Activated effector memory CD4-positive, alpha-beta T cell treated with anti-CD3 and anti-CD28 coated beads, Interleukin-2, amount 50 U/mL, for 16 hours (primary cell): Measurements from ENCODE around the gene MAGOHB.
"Not testable (repeated sequence)": the region's sequence is repeated elsewhere in the genome, so short reads cannot be mapped to it uniquely, and the experiment has no call there.

Experiments used
- DNase-seq: peaks from one replicate; pipeline ENCODE4 v3.0.0-alpha.2; 2020

The MAGOHB gene

DNA sequence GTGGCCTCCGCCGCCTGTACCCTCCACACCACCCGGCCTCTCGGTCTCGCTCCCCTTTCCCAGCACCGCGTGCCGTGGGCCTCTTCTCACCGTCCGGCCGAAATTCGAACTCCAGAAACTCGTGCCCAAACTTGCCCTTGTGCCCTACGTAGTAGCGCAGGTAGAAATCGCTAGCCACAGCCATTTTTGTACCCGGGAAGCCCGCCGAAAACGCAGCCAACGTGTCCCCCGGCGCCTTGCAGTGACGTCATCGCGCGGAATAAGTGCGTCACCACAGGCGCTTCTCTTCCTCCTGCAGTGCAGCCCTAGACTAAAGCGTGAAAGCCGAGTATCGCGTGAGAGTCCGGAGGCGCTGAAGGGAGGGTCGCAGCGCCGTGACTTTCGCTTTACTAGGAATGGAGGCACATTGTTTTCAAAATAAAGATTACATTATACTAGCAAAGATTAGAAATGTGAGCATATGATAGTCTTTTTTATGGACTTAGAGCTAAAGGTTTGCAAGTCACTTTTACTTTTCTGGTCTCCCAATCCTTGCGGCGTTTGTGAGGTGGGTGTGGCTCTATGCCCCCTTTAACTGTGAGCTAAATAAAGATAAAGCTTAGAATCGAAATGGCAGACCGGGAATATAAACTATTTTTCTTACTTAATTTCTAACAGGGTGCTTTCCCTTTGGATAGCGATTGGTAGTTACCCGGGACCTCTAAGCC, at the start of gene MAGOHB:
Gene MAGOHB, minus strand, starts transcription at position 261 of the 707 bp plus-strand sequence. Its CDS starts 77 bp downstream, at position 184.
- DNase-seq = peak; percentile 99

DNA sequence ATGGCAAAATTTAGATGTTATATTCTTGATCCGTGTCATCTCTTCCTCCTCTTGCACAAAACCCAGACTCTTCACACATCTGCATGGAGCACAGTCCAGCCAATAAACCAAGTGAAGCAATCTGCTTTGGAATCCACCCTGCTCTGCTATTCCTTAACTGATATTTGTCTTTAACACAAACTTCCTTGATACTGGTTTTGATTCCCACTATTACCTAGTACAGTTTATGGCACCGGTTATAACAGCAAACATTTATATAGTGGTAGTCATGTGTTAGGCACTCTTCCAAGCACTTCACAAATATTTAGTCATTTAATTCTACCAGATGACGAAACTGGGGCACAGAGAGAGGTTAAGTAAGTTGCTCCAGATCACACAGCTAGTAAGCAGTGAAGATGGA, 47.9 kb upstream of the MAGOHB start:
- no peak for DNase-seq

DNA sequence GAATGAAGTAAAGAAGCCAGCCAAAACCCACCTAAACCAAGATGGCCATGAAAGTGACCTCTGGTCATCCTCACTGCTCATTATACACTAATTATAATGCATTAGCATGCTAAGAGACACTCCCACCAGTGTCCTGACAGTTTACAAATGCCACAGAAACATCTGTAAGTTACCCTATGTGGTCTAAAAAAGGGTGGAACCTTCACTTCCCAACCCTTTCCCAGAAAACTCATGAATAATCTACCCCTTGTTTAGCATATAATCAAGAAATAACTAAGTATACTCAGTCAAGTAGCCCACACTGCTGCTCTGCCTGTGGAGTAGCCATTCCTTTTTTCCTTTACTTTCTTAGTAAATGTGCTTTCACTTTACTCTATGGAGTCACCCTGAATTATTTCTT, 40.6 kb upstream of the MAGOHB start:
- DNase-seq = no peak

DNA sequence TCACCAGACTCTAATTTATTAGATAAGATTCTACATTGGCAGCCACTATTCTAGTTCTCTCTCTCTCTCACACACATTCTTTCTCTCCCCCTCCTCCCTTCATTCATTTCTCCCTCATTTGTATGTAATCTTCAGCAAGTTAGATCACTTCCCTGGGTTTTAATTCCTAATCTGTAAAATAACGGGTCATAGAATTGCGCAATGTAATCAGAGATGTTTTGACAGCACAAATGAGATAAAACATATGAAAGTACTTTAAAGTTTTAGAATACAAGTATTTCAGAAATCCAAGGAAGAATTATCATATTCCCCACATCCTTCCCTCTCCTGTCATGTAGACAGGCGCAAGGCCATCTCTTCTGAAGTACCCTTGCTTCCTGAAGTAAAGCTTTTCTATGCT, 38.8 kb upstream of the MAGOHB start:
- no peak for DNase-seq

DNA sequence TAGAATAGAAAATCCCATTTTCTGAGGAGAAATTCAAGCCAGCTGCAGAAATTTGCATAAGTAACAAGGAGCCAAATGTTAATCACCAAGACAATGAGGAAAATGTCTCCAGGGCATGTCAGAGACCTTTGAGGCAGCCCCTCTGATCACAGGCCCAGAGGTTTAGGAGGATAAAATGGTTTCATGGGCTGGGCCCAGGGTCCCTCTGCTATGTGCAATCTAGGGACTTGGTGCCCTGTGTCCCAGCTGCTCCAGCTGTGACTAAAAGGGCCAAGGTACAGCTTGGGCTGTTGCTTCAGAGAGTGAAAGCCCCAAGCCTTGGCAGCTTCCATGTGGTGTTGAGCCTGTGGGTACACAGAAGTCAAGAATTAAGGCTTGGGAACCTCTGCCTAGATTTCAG, 33.2 kb upstream of the MAGOHB start:
- DNase-seq = not testable (repeated sequence)

DNA sequence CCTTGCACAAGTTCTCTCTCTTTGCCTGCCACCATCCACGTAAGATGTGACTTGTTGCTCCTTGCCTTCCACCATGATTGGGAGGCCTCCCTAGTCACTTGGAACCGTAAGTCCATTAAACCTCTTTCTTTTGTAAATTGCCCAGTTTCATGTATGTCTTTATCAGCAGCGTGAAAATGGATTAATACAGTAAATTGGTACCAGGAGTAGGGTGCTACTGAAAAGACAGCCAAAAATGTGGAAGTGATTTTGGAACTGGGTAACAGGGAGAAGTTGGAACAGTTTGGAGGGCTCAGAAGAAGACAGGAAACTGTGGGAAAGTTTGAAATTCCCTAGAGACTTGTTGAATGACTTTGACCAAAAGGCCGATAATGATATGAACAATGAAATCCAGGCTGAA, 32.5 kb upstream of the MAGOHB start:
- no peak for DNase-seq

DNA sequence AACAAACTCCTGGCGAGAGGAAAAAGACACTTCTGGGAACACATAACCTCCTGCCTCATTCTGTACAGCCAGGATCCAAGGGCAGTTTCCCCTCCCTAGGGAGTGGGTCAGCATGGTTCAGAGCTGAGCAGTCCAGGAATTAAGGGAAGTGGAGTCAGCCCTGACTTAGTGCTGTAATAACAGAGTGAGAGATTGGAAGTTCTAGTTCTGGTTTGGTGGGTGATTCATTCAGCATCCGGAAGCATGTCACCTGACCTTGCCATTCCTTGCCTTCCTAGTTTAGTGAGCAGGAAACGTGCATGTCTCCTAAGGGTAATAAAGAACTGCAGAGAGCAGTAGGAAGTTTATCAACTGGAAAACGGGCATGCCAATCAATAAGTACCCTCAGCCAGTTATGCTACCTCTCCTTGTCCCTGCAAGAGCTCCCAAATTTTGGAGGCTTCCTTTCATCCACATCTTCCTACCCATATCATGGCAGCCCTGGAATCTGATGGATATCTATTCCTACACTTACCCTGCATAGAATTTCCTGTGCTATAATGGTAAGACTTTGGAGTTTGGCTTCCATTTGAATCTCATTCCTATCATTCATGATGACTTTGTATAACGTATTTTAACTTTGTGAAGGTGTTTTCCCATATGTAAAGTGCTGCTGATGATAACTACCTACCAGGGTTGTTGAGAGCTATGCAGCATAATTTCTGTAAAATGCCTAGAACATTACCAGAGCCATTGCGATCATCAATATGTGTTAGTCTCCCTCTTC, 28.5 kb upstream of the MAGOHB start:
- DNase-seq = no peak

DNA sequence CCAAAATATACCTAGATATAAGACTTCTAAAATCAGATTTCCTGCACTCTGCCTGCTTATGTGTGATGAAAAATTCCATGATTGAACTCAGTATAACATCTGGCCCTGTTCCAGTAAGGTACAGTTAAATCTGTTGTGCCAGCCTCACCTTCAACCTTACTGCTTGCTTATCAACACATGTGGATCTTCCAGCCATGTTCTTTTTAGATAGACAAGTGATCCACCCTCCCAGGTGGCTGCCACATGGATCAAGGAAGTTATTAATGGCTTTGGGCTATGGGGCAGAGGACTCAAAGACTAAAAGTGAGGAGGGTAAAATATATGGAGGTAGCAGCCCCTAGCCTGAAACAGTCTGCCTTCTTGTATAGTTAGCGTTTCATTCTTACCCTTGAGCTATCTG, 25.3 kb upstream of the MAGOHB start:
- DNase-seq = no peak

DNA sequence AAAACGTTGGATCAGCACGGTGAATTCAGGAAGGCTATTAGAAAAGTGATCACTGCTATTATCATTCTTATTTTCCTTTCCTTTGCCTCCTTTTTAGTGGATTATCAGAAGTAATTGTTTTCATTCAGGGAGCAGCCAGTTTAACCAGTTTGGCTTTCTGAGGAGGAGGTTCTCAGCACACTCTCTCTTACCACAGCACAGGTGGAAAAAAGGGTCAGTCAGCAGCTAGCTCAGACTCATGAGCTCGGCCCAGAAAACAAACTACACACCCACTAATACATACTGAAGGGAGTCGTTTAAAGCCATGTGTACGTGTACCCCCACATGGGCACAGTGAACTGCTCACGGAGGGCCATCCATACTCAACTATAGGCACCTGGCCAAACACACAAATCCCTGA, 23.2 kb upstream of the MAGOHB start:
- DNase-seq = no peak

DNA sequence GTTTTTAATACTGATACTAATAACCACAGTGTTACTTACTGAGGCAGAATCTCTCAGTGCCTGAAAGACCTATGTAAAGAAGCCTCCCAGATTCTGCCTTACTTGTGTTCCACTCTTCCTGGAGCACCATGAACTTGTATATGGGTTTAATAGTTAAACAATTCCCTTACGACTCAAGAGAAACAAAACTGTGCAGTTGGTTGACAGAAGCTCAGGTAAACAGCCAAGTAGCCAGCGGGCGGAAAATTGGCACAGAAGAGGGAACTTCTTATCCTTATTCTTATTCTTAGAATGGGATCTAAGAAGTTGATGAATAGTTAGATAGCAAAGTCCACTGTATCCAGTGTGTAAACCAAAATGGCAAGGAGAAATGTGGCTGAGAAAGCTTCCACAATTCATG, 22.7 kb upstream of the MAGOHB start:
- DNase-seq = no peak

DNA sequence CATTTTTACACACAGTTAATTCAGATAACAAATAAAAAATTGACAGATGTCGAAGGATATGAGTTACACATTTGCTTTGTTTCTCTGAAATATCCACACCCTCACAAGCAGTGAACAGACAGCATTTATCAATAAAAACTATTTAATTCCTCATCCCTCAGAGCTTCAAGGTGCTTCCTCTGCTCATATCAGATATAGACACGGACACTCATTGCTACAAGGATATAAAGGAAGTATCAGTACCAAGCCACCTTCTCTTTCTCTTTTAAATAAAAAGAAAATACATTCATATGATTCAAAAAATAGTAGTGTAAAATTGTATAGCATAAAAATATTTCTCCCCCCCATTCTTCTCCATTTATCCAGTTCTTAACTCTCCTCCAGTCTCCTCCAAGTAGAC, 21.9 kb upstream of the MAGOHB start:
- DNase-seq = no peak

DNA sequence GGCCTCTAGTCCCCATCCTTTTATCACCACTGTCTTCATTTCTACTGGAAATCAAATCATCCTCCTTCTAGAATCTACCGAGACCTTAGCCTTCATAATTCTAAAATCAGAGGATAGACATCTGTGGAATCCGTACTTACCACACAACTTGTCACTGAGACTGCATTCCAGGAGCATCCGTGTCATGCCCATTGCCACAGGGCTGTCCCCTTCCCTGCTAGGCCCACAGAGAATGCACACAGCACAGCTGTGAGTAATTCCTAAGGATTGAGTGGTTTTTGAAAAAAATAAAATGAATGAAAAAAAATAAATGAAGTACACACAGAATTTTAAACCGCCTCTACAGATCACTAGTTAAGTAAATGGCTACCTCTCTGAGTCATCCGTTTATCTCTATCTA, 21.0 kb upstream of the MAGOHB start:
- DNase-seq = no peak

DNA sequence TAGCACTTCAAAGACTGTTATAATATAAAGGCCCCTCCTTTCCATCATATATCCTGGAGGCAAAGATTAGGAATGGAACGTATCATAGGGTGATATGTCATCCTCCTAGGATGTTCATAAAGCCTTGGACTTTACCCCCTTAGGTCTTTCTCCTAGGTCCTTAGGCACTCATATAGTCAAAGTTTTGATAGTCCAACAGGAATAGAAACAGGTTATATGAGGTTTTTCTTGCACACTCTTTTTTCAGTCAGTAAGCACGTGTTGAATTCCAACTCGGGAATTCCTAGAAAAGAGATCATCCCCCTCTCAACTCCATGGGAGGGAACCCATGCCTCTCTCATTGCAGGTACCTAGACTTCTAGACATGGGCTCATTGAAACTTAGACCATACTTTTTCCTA, 20.1 kb upstream of the MAGOHB start:
- no peak for DNase-seq

DNA sequence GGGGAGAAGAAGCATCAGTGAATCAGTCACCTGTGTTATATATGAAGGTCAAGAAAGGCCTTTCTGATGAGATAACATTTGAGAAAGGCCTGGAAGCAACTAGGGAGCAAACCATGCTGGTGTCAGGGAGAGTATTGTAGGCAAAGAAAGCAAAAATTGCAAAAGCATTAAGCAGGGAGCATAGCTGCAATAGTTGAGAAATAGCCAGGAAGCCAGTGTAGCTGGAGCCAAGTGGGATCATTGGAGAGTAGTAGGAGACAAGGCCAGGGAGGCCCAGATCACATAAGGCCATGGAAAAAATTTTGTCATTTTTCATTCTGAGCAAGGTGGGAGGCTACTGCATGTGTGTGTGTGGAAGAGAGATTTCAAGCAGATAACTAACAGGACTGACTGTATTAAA, 18.8 kb upstream of the MAGOHB start:
- DNase-seq = no peak

DNA sequence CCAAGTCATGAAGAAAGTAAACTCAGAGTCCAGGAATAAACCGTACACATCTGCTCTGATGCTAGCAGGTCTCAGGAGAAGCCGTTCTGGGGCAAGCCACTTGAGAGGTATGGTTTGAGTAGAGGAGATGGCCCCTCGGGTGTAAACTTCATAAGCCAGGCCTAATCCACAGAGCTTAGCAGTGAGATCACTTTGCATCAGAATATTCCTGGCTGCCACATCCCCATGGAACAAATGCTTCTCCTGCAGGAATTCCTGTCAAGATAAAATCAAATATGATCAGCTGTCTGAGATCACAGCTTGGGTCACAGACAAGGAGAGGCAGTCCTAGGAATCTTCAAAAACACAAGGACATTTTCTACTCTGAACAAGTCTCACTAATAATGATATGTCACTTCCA, 11.2 kb upstream of the MAGOHB start:
- DNase-seq = no peak

DNA sequence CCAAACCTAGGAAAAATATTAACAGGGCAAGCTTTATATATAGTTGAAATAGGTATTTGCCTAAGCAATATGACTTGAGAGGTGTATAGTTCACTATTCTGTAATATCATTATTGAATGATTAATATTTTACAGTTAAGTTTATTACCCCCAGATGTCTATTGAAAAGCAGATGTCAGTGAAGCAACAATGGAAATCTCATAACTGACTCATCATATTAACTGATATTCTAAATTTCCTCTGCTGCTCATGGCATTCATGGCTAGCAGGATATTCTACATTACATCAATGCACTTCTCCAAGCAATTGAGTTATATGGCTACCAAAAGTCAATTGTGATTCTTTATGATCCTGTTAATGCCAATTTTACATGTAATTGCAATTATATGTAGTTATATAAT, 9.7 kb upstream of the MAGOHB start:
- DNase-seq = no peak

DNA sequence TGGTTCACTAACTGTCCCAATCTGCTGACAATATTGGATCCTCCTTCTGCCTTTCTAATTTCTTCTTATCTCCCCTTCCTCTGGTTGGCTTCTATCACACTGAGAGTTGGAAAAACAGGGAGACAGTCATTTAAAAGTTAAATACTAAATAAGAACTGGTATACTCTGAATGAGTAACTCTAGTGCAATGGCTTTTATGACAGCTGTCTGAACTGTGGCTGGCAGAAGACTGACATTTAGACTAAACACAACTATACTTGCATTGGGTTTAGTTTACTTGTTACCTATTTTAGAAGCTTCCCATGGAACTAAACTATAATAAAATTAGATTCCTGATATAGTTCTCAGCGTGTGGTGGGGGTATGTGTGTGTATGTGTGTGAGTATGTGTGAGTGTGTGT, 7.9 kb upstream of the MAGOHB start:
- DNase-seq = no peak

DNA sequence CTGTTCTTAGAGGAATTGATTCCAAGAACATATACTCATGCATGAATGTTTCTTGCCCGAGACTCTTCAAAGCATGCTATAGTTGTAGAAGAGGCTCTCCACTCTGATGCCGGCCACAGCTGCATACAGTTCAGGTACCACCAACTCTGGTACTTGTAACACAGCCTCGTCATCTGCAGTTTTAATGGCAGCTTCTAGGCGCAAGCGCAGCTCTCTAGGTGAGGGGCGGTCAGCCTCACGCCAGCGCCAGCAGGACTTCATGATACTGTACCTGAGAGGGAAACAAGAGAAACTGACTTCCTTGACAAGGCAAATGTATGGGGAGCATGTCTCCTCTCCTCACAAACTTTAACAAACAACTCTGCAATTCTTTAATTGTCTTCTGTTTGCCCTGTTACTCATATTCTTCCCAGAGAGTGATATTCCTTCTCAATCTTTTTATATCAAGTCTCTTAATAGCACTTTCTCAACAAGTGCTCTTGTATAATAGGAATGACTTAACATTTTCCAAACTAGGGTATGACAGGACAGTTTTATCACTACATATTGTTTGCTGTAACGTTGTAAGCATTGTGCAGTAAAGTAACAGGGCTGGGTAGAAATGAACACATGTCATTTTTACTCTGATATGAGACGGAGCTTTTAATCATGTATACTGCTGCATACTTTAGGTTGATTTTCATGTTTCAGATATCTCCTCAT, 6.8 kb upstream of the MAGOHB start:
- no peak for DNase-seq

DNA sequence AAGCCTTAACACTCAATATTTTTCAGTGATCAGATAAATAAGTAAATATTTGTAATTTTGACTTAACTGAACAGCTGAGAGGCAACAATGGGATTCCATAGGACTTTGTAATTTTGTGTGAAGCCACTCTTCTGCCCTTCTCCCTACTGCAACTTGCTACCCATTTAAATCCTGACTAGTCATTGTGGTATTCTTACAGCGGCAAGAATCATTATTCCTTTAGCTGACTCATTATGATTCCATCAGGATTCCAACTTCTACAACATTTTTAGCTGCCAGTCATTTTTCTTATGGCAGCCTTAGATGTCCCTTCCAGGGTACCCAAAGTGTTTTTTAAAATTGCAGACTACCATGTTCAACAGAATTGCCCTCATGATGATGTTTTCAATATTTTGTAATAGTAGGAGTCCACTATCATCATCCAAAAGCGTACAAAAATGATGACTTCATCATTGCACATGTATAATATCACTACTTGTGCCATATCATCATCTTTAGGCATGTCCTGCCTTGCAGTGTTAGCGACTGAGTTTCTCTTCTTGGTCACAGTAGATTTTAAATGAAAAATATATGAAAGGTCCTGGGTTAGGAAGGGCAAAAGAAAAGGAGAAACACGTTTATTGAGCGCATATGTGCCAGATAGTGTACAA, 5.1 kb upstream of the MAGOHB start:
- no peak for DNase-seq

DNA sequence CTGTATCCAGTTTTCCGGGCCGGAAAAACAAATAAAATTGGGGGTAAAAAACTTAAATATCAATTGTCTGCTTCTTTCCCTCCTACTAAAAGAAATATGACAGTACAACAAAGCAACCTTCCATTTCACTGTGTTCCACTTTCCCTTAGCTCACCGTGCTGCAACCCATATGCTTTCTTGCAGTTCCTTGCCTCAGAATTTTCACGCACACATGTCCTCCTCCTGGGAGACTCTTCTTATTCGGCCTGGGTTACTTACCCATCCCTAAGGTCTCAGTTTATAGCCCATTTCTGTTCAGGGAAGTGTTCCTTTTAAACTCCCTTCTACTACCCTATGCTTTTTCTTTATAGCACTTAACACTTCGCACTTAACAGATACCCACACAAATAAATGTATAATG, 4.5 kb upstream of the MAGOHB start:
- DNase-seq = no peak

DNA sequence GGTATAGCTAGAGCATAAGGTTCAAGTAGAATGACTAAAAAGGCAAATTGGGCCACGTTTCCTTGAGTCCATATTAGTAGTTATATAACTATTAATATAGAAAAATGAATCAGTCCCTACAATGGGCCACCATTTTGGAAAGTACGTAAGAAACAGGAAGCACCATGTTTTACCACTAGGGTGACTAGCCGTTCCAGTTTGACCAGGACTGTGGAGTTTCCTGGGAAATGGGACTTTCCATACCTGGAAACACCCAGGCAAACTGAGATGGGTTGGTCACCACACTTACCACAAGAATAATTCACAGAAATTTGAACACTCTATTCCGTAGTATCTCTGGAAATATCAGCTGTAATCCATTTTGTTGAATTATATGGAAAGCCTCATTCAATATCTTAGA, 2.1 kb upstream of the MAGOHB start:
- DNase-seq = no peak

DNA sequence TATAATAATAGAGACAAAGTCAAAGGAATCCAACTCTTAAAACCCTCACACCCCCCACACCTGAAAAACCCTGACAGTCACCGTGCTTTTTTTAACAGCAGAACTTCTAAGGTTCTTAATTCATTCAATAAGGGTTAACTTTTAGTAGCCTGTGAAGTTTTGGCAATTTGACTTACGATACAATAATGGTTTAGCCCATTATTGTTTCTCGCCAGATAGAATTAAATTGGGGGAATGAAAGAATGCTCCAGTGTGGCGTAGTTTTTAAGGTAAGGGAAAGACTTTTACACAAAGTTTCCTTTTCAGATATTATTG, 604 bp upstream of the MAGOHB start:
- DNase-seq = no peak

DNA sequence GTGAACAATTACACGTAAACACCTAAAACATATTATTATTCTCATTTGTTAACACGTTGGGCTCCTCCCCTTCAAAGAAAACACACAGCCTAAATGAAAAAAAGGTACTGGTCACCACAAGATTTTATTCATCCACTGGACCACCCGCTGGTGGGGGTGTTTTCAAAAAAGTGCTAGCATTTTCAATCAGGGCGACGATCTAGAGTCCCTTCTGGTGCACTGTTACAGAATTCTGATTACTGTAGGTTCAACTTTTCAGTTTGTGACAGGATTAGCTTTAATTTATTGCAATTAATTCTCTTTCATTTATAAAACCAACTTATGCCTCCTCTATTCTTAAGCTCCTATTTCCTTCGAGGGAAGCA, 443 bp downstream of the MAGOHB start:
- no peak for DNase-seq

DNA sequence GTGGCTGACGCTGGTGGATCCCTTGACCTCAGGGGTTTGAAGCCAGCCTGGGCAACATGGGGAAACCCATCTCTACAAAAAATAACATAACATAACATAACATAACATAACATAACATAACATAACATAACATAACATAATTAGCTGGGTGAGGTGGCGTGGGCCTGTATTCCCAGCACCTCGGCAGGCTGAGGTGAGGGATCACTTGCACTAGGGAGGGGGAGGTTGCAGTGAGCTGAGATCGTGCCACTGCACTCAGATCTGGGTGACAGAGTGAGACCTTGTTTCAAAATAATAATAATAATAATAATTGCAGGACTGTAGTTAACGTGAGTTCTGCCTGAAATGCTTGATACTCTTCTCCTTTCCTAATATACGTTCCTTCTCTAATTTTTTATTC, 1.3 kb downstream of the MAGOHB start:
- no peak for DNase-seq
